MM.1S (cell line): ENCODE measurements around the gene OPRL1.

Experiments
- DNase-seq: peaks from one replicate; pipeline ENCODE4 v3.0.0-alpha.2; 2015
- H2AFZ ChIP-seq: fragments of 300-600 bp; sonication (generic); 2 replicates; pipeline ENCODE4 v1.6.0; 2016; ENCODE audit warnings: antibody characterized with exemption, low read length
- H3F3A ChIP-seq: fragments of 300-600 bp; sonication (generic); 2 replicates; pipeline ENCODE4 v1.6.1; 2016; ENCODE audit warnings: mild to moderate bottlenecking, antibody characterized with exemption, low read length, moderate library complexity, mixed read lengths; ENCODE audit not compliant: insufficient read depth
- H3K27ac ChIP-seq: fragments of 300-600 bp; sonication (generic); 2 replicates; pipeline ENCODE4 v1.5.1; 2016; ENCODE audit warnings: mild to moderate bottlenecking, low read length
- H3K27me3 ChIP-seq: fragments of 300-600 bp; sonication (generic); replicated peaks from 2 replicates; pipeline ENCODE4 v1.6.0; 2016; ENCODE audit warnings: low read length; ENCODE audit not compliant: insufficient read depth
- H3K36me3 ChIP-seq: fragments of 300-600 bp; sonication (generic); replicated peaks from 2 replicates; pipeline ENCODE4 v1.6.1; 2016; ENCODE audit warnings: mild to moderate bottlenecking, low read length, mixed read lengths; ENCODE audit not compliant: insufficient read depth
- H3K4me1 ChIP-seq: fragments of 300-600 bp; sonication (generic); 2 replicates; pipeline ENCODE4 v1.6.1; 2016; ENCODE audit warnings: low read length, mixed read lengths
- H3K4me2 ChIP-seq: fragments of 300-600 bp; sonication (generic); 2 replicates; pipeline ENCODE4 v1.6.0; 2016; ENCODE audit warnings: low read depth, low read length
- H3K4me3 ChIP-seq: fragments of 300-600 bp; sonication (generic); 2 replicates; pipeline ENCODE4 v1.5.1; 2016; ENCODE audit warnings: low read length, mixed read lengths
- H3K79me2 ChIP-seq: fragments of 300-600 bp; sonication (generic); 2 replicates; pipeline ENCODE4 v1.6.1; 2016; ENCODE audit warnings: mixed run types, low read length, mixed read lengths
- H3K9ac ChIP-seq: fragments of 300-600 bp; sonication (generic); 2 replicates; pipeline ENCODE4 v1.6.1; 2016; ENCODE audit warnings: low read length, mixed read lengths
- H3K9me2 ChIP-seq: fragments of 300-600 bp; sonication (generic); replicated peaks from 2 replicates; pipeline ENCODE4 v1.6.1; 2016; ENCODE audit warnings: mild to moderate bottlenecking, low read length, mixed read lengths; ENCODE audit not compliant: insufficient read depth
- H3K9me3 ChIP-seq: fragments of 300-600 bp; sonication (generic); replicated peaks from 2 replicates; pipeline ENCODE4 v1.6.1; 2016; ENCODE audit warnings: mild to moderate bottlenecking, low read length, mixed read lengths; ENCODE audit not compliant: insufficient read depth
- H4K20me1 ChIP-seq: fragments of 300-600 bp; sonication (generic); 2 replicates; pipeline ENCODE4 v1.6.1; 2016; ENCODE audit warnings: mild to moderate bottlenecking, low read length, moderate library complexity, mixed read lengths; ENCODE audit not compliant: insufficient read depth
- CTCF ChIP-seq: fragments of 300-600 bp; sonication (generic); IDR thresholded peaks from 2 replicates; pipeline ENCODE4 v1.5.1; 2016; ENCODE audit warnings: antibody characterized with exemption, low read length, mixed read lengths
- EZH2 ChIP-seq: fragments of 300-600 bp; sonication (generic); optimal IDR thresholded peaks from 2 replicates; pipeline ENCODE3; 2017; ENCODE audit warnings: low read depth, mild to moderate bottlenecking, antibody characterized with exemption, low read length, mixed read lengths
- EZH2phosphoT487 ChIP-seq: fragments of 300-600 bp; sonication (generic); IDR thresholded peaks from 2 replicates; pipeline ENCODE4 v1.6.1; 2018; ENCODE audit warnings: antibody characterized with exemption, low read length

OPRL1 gene

DNA sequence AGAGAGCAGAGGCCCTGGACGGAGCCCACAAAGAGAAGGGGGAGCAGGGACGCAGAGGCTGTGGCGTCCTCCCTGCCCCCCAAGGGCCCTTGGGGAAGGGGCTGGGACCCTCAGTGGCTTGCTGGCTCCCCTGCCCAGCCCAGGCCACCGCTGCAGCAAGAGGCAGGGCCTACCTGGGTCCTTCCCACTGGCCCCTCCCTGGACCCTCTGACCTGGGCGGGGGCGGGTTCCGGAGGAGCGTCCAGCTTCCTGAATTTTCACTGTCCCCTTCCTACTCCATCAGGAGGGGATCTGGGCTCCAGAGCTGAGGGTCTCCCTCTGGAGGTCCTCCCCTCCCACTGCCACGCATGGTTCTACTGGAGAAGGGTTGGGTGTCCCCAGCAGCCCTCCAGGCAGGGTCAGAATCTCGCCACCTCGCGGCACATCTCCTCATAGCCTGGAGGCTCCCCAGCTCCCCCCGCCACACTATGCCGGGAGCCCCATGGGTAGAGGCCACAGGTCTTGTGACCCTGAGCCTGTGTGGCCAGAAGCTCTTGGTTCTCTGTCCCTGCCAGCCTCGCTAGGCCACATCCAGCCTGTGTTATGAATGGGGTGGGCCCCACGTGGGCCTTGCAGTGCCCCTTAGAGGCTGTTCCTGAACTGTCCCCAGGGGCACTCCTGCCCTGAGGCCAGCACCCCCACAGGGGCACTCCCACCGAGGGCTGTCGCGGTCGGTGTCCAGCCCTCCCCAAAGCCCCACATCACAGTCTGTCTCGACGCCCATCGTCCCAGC, 29.4 kb upstream of the OPRL1 start:
- DNase-seq, result no peak
- no peak overlapping the region for H3K4me2 ChIP-seq
- H4K20me1 ChIP-seq, result no peaks in the 10 kb centered on the region
- H3K4me1 ChIP-seq, result no peaks in the 10 kb centered on the region
- H3K9me3 ChIP-seq, result no peaks in the 10 kb centered on the region
- H3K79me2 ChIP-seq, result no peaks in the 10 kb centered on the region
- H2AFZ ChIP-seq, result no peak overlapping the region
- TF ChIP-seq EZH2 (no peak), EZH2phosphoT487 (no peak), CTCF (no peak)
- no peaks in the 10 kb centered on the region for H3F3A ChIP-seq
- H3K27ac ChIP-seq, result no peak overlapping the region
- H3K36me3 ChIP-seq, result no peaks in the 10 kb centered on the region
- H3K4me3 ChIP-seq, result no peak overlapping the region
- H3K27me3 ChIP-seq, result peaks cover 76% of the 10 kb centered on the region
- no peaks in the 10 kb centered on the region for H3K9me2 ChIP-seq
- no peak overlapping the region for H3K9ac ChIP-seq

GRCh38 chr20:64051033-64051452, 28.8 kb upstream of the OPRL1 start:
- no peaks in the 10 kb centered on the region for H3K4me1 ChIP-seq

GRCh38 chr20:64051561-64052325, 28.1 kb upstream of the OPRL1 start:
- TF ChIP-seq EZH2phosphoT487 (no peak), CTCF (no peak), EZH2 (no peak)
- Histone ChIP-seq H3K36me3 (no peaks in the 10 kb centered on the region), H2AFZ (no peak overlapping the region), H3K9ac (no peak overlapping the region), H3K9me2 (no peaks in the 10 kb centered on the region), H3K27me3 (peaks cover 70% of the 10 kb centered on the region), H3K4me2 (no peak overlapping the region), H3F3A (no peaks in the 10 kb centered on the region), H3K27ac (no peak overlapping the region), H3K9me3 (no peaks in the 10 kb centered on the region), H3K4me3 (no peak overlapping the region), H3K79me2 (no peaks in the 10 kb centered on the region), H3K4me1 (no peaks in the 10 kb centered on the region), H4K20me1 (no peaks in the 10 kb centered on the region)
- no peak for DNase-seq

More at GRCh38 chr20:64051033-64051452, 28.8 kb upstream of the OPRL1 start:
- no peak overlapping the region for H3K4me2 ChIP-seq
- H3K36me3 ChIP-seq, result no peaks in the 10 kb centered on the region
- H3K9ac ChIP-seq, result no peak overlapping the region
- H3K4me3 ChIP-seq, result no peak overlapping the region
- H3F3A ChIP-seq, result no peaks in the 10 kb centered on the region
- TF ChIP-seq EZH2 (no peak), CTCF (no peak), EZH2phosphoT487 (no peak)
- no peaks in the 10 kb centered on the region for H3K9me2 ChIP-seq
- H3K79me2 ChIP-seq, result no peaks in the 10 kb centered on the region
- no peaks in the 10 kb centered on the region for H4K20me1 ChIP-seq
- no peak for DNase-seq
- no peak overlapping the region for H2AFZ ChIP-seq
- no peaks in the 10 kb centered on the region for H3K9me3 ChIP-seq
- H3K27ac ChIP-seq, result no peak overlapping the region
- peaks cover 70% of the 10 kb centered on the region for H3K27me3 ChIP-seq
